H1 (cell line): ENCODE results near the gene NRROS. TPM values are rescaled to one million over a fixed set of nuclear protein-coding genes. Genes with fewer than 3 reads are reported as not detected.

ENCODE experiments used
- CTCF ChIA-PET: fragments of 300-600 bp; sonication (Branson Sonifier 250); formaldehyde crosslinking; loops from one replicate; lab custom pipeline; 2021; ENCODE audit not compliant: partially characterized antibody; lab: Charles Lee
- POLR2A ChIA-PET: fragments of 300-600 bp; sonication (Branson Sonifier 250); formaldehyde crosslinking; loops from one replicate; lab custom pipeline; 2021; ENCODE audit warnings: inconsistent platforms; ENCODE audit not compliant: partially characterized antibody; lab: Charles Lee
- DNase-seq, 2 experiments: peaks; one replicate each; pipeline versions ENCODE4 v3.0.0 to v3.0.0-alpha.2; 2010 to 2022; ENCODE audit warnings: low spot score in 2 of 2, low read depth in 1 of 2, mixed read lengths in 1 of 2
- FAIRE-seq: peaks from 2 replicates; lab custom pipeline; 2011; peaks lifted over from hg19 to GRCh38; lab: Jason Lieb, UNC
- H2AFZ ChIP-seq: 2 replicates; pipeline ENCODE4 v1.8.1; 2012; ENCODE audit warnings: low read length, inconsistent platforms
- H2AK5ac ChIP-seq: 2 replicates; pipeline ENCODE4 v1.6.1; 2013; ENCODE audit warnings: low read depth, low read length
- H2BK120ac ChIP-seq: replicated peaks from 2 replicates; pipeline ENCODE3; 2013; ENCODE audit warnings: low read depth, low read length, inconsistent platforms
- H2BK12ac ChIP-seq: 2 replicates; pipeline ENCODE4 v1.6.1; 2013; ENCODE audit warnings: low read depth, low read length
- H2BK15ac ChIP-seq: 2 replicates; pipeline ENCODE4 v1.6.1; 2013; ENCODE audit warnings: low read length
- H2BK20ac ChIP-seq: 2 replicates; pipeline ENCODE4 v1.6.1; 2013; ENCODE audit warnings: low read length
- H2BK5ac ChIP-seq: 2 replicates; pipeline ENCODE4 v1.6.1; 2013; ENCODE audit warnings: low read depth, low read length
- H3K14ac ChIP-seq: 2 replicates; pipeline ENCODE4 v1.6.1; 2013; ENCODE audit warnings: inconsistent platforms; ENCODE audit not compliant: insufficient read length
- H3K18ac ChIP-seq: 2 replicates; pipeline ENCODE4 v1.6.1; 2013; ENCODE audit warnings: low read length; ENCODE audit errors: extremely low read depth
- H3K23ac ChIP-seq: 2 replicates; pipeline ENCODE4 v1.6.1; 2013; ENCODE audit warnings: inconsistent platforms; ENCODE audit not compliant: insufficient read length
- H3K23me2 ChIP-seq: 2 replicates; pipeline ENCODE4 v1.6.1; 2013; ENCODE audit warnings: low read depth, low read length
- H3K27ac ChIP-seq: 2 replicates; pipeline ENCODE4 v1.6.1; 2011; ENCODE audit warnings: low read depth, low read length, inconsistent platforms
- H3K27me3 ChIP-seq, 4 experiments: replicated peaks in 1 of 4; 1 replicate in 1 of 4; 2 replicates in 3 of 4; pipeline versions ENCODE4 v1.6.1 to v1.8.1; 2011 to 2013; ENCODE audit warnings: low read length in 3 of 4, mild to moderate bottlenecking in 3 of 4, inconsistent platforms in 2 of 4, mixed read lengths in 2 of 4, moderate library complexity in 1 of 4; ENCODE audit not compliant: control insufficient read depth in 3 of 4, insufficient read depth in 3 of 4; ENCODE audit errors: extremely low read depth in 1 of 4
- H3K36me3 ChIP-seq, 4 experiments: 2 replicates each; pipeline versions ENCODE4 v1.6.1 to v1.8.1; 2011 to 2013; ENCODE audit warnings: mild to moderate bottlenecking in 4 of 4, low read length in 3 of 4, moderate library complexity in 2 of 4, control low read depth in 1 of 4, inconsistent platforms in 1 of 4; ENCODE audit not compliant: insufficient read depth in 4 of 4, control insufficient read depth in 2 of 4
- H3K4ac ChIP-seq: replicated peaks from 2 replicates; pipeline ENCODE3; 2013; ENCODE audit warnings: low read length, low read depth, mixed read lengths, inconsistent platforms; ENCODE audit not compliant: insufficient read length
- H3K4me1 ChIP-seq, 4 experiments: replicated peaks in 1 of 4; 1 replicate in 1 of 4; 2 replicates in 3 of 4; pipeline versions ENCODE4 v1.6.1 to v1.8.1; 2011 to 2013; ENCODE audit warnings: low read length in 3 of 4, inconsistent platforms in 2 of 4, mixed read lengths in 1 of 4; ENCODE audit not compliant: insufficient read depth in 4 of 4, control insufficient read depth in 3 of 4
- H3K4me2 ChIP-seq, 2 experiments: 2 replicates each; pipeline versions ENCODE4 v1.6.1 to v1.8.1; 2011 to 2013; ENCODE audit warnings: low read depth in 2 of 2, low read length in 2 of 2, control low read depth in 1 of 2, inconsistent platforms in 1 of 2, mild to moderate bottlenecking in 1 of 2; ENCODE audit not compliant: insufficient read depth in 1 of 2
- H3K4me3 ChIP-seq, 4 experiments: fragments of 200-600, 300-600 bp in 1 of 4; sonication (generic), shearing (Covaris generic), sonication (Bioruptor Twin) in 1 of 4; 2 replicates each; pipeline versions ENCODE4 v1.5.1 to v1.8.1; 2011 to 2016; ENCODE audit warnings: low read length in 4 of 4, low read depth in 3 of 4, control low read depth in 2 of 4, inconsistent platforms in 2 of 4, mild to moderate bottlenecking in 2 of 4, mixed read lengths in 1 of 4, moderate library complexity in 1 of 4; ENCODE audit not compliant: insufficient read depth in 2 of 4; ENCODE audit errors: extremely low read depth in 1 of 4
- H3K56ac ChIP-seq: replicated peaks from 2 replicates; pipeline ENCODE3; 2013; ENCODE audit warnings: low read depth, mild to moderate bottlenecking, mixed read lengths, low read length, inconsistent platforms; ENCODE audit not compliant: insufficient read length
- H3K79me1 ChIP-seq: 2 replicates; pipeline ENCODE4 v1.6.1; 2013; ENCODE audit warnings: low read depth, low read length, control low read depth
- H3K79me2 ChIP-seq, 2 experiments: 2 replicates each; pipeline versions ENCODE4 v1.6.1 to v1.8.1; 2012 to 2013; ENCODE audit warnings: low read length in 2 of 2, mild to moderate bottlenecking in 2 of 2, inconsistent platforms in 1 of 2; ENCODE audit not compliant: insufficient read depth in 2 of 2, control insufficient read depth in 1 of 2
- H3K9ac ChIP-seq, 4 experiments: replicated peaks in 1 of 4; 1 replicate in 1 of 4; 2 replicates in 3 of 4; pipeline versions ENCODE4 v1.6.1 to v1.8.1; 2011 to 2013; ENCODE audit warnings: low read depth in 3 of 4, low read length in 3 of 4, control low read depth in 2 of 4, mild to moderate bottlenecking in 2 of 4, moderate library complexity in 2 of 4, inconsistent platforms in 1 of 4; ENCODE audit errors: extremely low read depth in 1 of 4
- H3K9me3 ChIP-seq, 2 experiments: 2 replicates each; pipeline versions ENCODE4 v1.6.1 to v1.8.1; 2012 to 2013; ENCODE audit warnings: mild to moderate bottlenecking in 2 of 2, moderate library complexity in 2 of 2, control low read depth in 1 of 2, inconsistent platforms in 1 of 2, low read depth in 1 of 2, low read length in 1 of 2, mixed read lengths in 1 of 2; ENCODE audit not compliant: insufficient read depth in 2 of 2
- H4K20me1 ChIP-seq, 2 experiments: replicated peaks in 1 of 2; 2 replicates each; pipeline versions ENCODE3 to v1.8.1; 2011 to 2013; ENCODE audit warnings: inconsistent platforms in 2 of 2, low read length in 2 of 2, mild to moderate bottlenecking in 1 of 2; ENCODE audit not compliant: insufficient read depth in 2 of 2, control insufficient read depth in 1 of 2
- H4K5ac ChIP-seq: 2 replicates; pipeline ENCODE4 v1.6.1; 2013; ENCODE audit warnings: low read length, low read depth, mixed read lengths, inconsistent platforms; ENCODE audit not compliant: insufficient read length
- H4K8ac ChIP-seq: 2 replicates; pipeline ENCODE4 v1.8.0; 2013; ENCODE audit warnings: mild to moderate bottlenecking, moderate library complexity, low read length, inconsistent platforms; ENCODE audit not compliant: insufficient read depth; ENCODE audit errors: extremely low read depth
- H4K91ac ChIP-seq: replicated peaks from 2 replicates; pipeline ENCODE3; 2013; ENCODE audit warnings: low read length, mixed read lengths, inconsistent platforms; ENCODE audit not compliant: insufficient read length
- CBX5 ChIP-seq: fragments of 300-800, 300-1000 bp; sonication (generic); IDR thresholded peaks from 2 replicates; pipeline ENCODE4 v1.7.1; 2016; ENCODE audit warnings: antibody characterized with exemption, low read length, low read depth
- CBX8 ChIP-seq: fragments of 300-800, 300-1000 bp; sonication (generic); IDR thresholded peaks from 2 replicates; pipeline ENCODE4 v1.7.1; 2016; ENCODE audit warnings: low read depth, low read length, borderline replicate concordance
- KDM1A ChIP-seq: fragments of 200-600, 300-600 bp; sonication (generic); IDR thresholded peaks from 2 replicates; pipeline ENCODE4 v1.7.1; 2016; ENCODE audit warnings: mild to moderate bottlenecking, low read length, borderline replicate concordance
- MAX ChIP-seq: IDR thresholded peaks from 2 replicates; pipeline ENCODE4 v1.6.1; 2012; ENCODE audit warnings: inconsistent platforms
- RNF2 ChIP-seq: fragments of 200-900, 300-1000 bp; sonication (generic); IDR thresholded peaks from 2 replicates; pipeline ENCODE4 v1.7.1; 2016; ENCODE audit warnings: borderline replicate concordance, low read depth, mild to moderate bottlenecking, antibody characterized with exemption, low read length; ENCODE audit not compliant: poor library complexity, severe bottlenecking; ENCODE audit errors: missing control alignments
- RXRA ChIP-seq: IDR thresholded peaks from 2 replicates; pipeline ENCODE4 v1.6.1; 2011; ENCODE audit warnings: low read depth, mild to moderate bottlenecking, low read length, moderate library complexity; ENCODE audit not compliant: insufficient read depth
- SP4 ChIP-seq: IDR thresholded peaks from 2 replicates; pipeline ENCODE4 v1.6.1; 2012; ENCODE audit warnings: low read length, inconsistent platforms
- TEAD4 ChIP-seq: IDR thresholded peaks from 2 replicates; pipeline ENCODE4 v1.6.1; 2012; ENCODE audit warnings: low read depth, low read length, inconsistent platforms, mixed read lengths
- WGBS, 2 experiments: shearing (Covaris generic) in 1 of 2; methylation state at CpG; one replicate each; pipeline versions ENCODE4 v1.1.6 to v1.1.7; 2013 to 2015; ENCODE audit warnings: low lambda C conversion rate in 2 of 2, mixed read lengths in 2 of 2, inconsistent platforms in 1 of 2, low coverage in 1 of 2, missing lambda C conversion rate in 1 of 2; ENCODE audit not compliant: insufficient replicate concordance in 2 of 2, insufficient coverage in 1 of 2, insufficient read length in 1 of 2; ENCODE audit errors: extremely low coverage in 1 of 2, missing lambda C conversion rate in 1 of 2; 5-methylcytosine and 5-hydroxymethylcytosine counted together
- polyA plus RNA-seq, 7 experiments: library from polyadenylated mRNA; depleted of rRNA in 3 of 7; stranded (reverse) in 5 of 7; unstranded in 2 of 7; fragments of >200 nt in 5 of 7; fragments of 200-250 nt in 2 of 7; gene quantifications; 1 replicate in 5 of 7; 2 replicates in 1 of 7; 4 replicates in 1 of 7; pipeline versions ENCODE4 v1.2.1 to v1.2.3, GENCODE V29; 2011 to 2013; ENCODE audit warnings: missing spikeins in 2 of 7, mixed read lengths in 2 of 7
- total RNA-seq: library from RNA; stranded (reverse); fragmentation: NEBNext Ultra II Directional; extraction: Animal tissue kit (Norgen Biotek cat#: 25700); gene quantifications from 2 replicates; pipeline ENCODE4 v1.2.1, GENCODE V29; 2021

The NRROS gene
- total and polyA plus RNA-seq, 2 of the 8 experiments (the other 6 are each of a cell fraction or from before 2014, with no cell fraction given): 5.3 to 7.3 TPM

- FAIRE-seq (no peak), DNase-seq (no peak)
- no peaks in the 10 kb centered on the region for H4K20me1 ChIP-seq
- H3K27me3 ChIP-seq: peaks cover 0 to 14% (median 9%) of the 10 kb centered on the region in 4 experiments; a peak in 4 of 7 replicates
- H2AFZ ChIP-seq: no peak overlapping the region
- peak overlapping the region; percentile 60; the same call in 1 of the 2 replicates for H2BK12ac ChIP-seq
- H3K18ac ChIP-seq: peak overlapping the region; percentile 32
- H4K91ac ChIP-seq: peak overlapping the region; percentile 72
- H3K4me3 ChIP-seq: no peak overlapping the region
- no peaks in the 10 kb centered on the region; the same call in 1 of the 2 replicates for H3K79me1 ChIP-seq
- POLR2A ChIA-PET: interaction anchor here (0.6 to 1.6 kb wide), 3 partner anchors 17 to 28 kb away, joined by 3 read pairs; no protein-coding TSS in a partner anchor
- H4K8ac ChIP-seq: 0 out of 2 replicates have a peak overlapping the region, but pooled peaks have one; percentile 75
- 0 out of 2 replicates have a peak overlapping the region, but pooled peaks have one; percentile 72 for H2BK20ac ChIP-seq
- no peak overlapping the region for H2BK120ac ChIP-seq
- no peaks in the 10 kb centered on the region for H3K36me3 ChIP-seq
- H3K9me3 ChIP-seq: no peaks in the 10 kb centered on the region
- H3K27ac ChIP-seq: no peak overlapping the region
- 88% methylated on average over 20 of the region's 20 CpGs; no CpG with 5 or more reads in 1 of the 2 experiments for WGBS, 2 experiments
- no peak overlapping the region for H3K9ac ChIP-seq
- H3K79me2 ChIP-seq: no peaks in the 10 kb centered on the region
- H2AK5ac ChIP-seq: peak overlapping the region; percentile 42; the same call in 1 of the 2 replicates
- no peak overlapping the region for H3K23ac ChIP-seq
- CTCF ChIA-PET: interaction anchor here (1.0 to 1.3 kb wide), 2 partner anchors 22 to 48 kb away, joined by 4 to 5 read pairs; no protein-coding TSS in a partner anchor
- H3K23me2 ChIP-seq: peaks cover 7% of the 10 kb centered on the region
- 0 out of 2 replicates have a peak overlapping the region, but pooled peaks have one; percentile 18 for H2BK5ac ChIP-seq
- H2BK15ac ChIP-seq: peak overlapping the region; percentile 75; the same call in 1 of the 2 replicates
- H3K56ac ChIP-seq: no peak overlapping the region
- no peak overlapping the region for H3K4me2 ChIP-seq
- no peak overlapping the region for H4K5ac ChIP-seq
- peaks cover 6 to 19% (median 15%) of the 10 kb centered on the region in 4 experiments for H3K4me1 ChIP-seq
- no peak overlapping the region for H3K14ac ChIP-seq
- peak overlapping the region; percentile 24 for H3K4ac ChIP-seq
- TF ChIP-seq CBX8 (no peak), RNF2 (no peak), TEAD4 (no peak), MAX (no peak), RXRA (no peak), SP4 (no peak), CBX5 (no peak), KDM1A (no peak)
Observed at GRCh38 chr3:196636369-196637349, 2.8 kb upstream of the NRROS start.
